Epithelial cell of esophagus (primary cell): ENCODE measurements around the gene SPCS1.

Source experiments
- DNase-seq: peaks from one replicate; pipeline ENCODE4 v3.0.0; 2010; ENCODE audit warnings: low read depth
- H3K4me3 ChIP-seq: 2 replicates; pipeline ENCODE4 v1.5.1; 2011; ENCODE audit warnings: mild to moderate bottlenecking, low read length, control low read depth
- CTCF ChIP-seq: IDR thresholded peaks from 2 replicates; pipeline ENCODE4 v1.5.1; 2011; ENCODE audit warnings: low read depth, mild to moderate bottlenecking, low read length, control low read depth, inconsistent platforms; ENCODE audit not compliant: insufficient read depth; ENCODE audit errors: missing control alignments

SPCS1 gene

GRCh38 chr3:52694528-52695189, 11.2 kb upstream of the SPCS1 start:
- no peak overlapping the region for H3K4me3 ChIP-seq
- no peak for TF ChIP-seq CTCF
- no peak for DNase-seq

- H3K4me3 ChIP-seq: no peak overlapping the region
- no peak for DNase-seq
- no peak for TF ChIP-seq CTCF
Measured at GRCh38 chr3:52695798-52696671, 9.9 kb upstream of the SPCS1 start.

- H3K4me3 ChIP-seq: no peak overlapping the region
- TF ChIP-seq CTCF: no peak
- DNase-seq: no peak
Measured at GRCh38 chr3:52696830-52697631, 8.9 kb upstream of the SPCS1 start.

- TF ChIP-seq CTCF: no peak
- no peak overlapping the region for H3K4me3 ChIP-seq
- no peak for DNase-seq
Measured at GRCh38 chr3:52697632-52697965, 8.3 kb upstream of the SPCS1 start.

- DNase-seq: no peak
- TF ChIP-seq CTCF: no peak
- no peak overlapping the region for H3K4me3 ChIP-seq
Measured at GRCh38 chr3:52703341-52703740, 2.6 kb upstream of the SPCS1 start.

GRCh38 chr3:52704611-52705437, 1.1 kb upstream of the SPCS1 start:
- peak; percentile 28 for DNase-seq
- TF ChIP-seq CTCF: no peak
- peak overlapping the region; percentile 98 for H3K4me3 ChIP-seq
